HepG2 (cell line): ENCODE measurements around the gene ROS1.

ENCODE experiments used
- CREB1 ChIP-seq, 2 experiments: fragments of 450-650 bp in 1 of 2; IDR thresholded peaks; 2 replicates each; pipeline ENCODE4 v1.6.1; 2016 to 2017; ENCODE audit warnings: control low read depth in 1 of 2, mild to moderate bottlenecking in 1 of 2, missing compliant biosample characterization in 1 of 2, missing genetic modification characterization in 1 of 2
- ESRRA ChIP-seq: sonication (generic); formaldehyde crosslinking; IDR thresholded peaks from 2 replicates; pipeline ENCODE4 v1.5.1; 2020; ENCODE audit warnings: mild to moderate bottlenecking, low read depth, missing genetic modification reagents
- ZNF142 ChIP-seq: sonication (generic); formaldehyde crosslinking; IDR thresholded peaks from 2 replicates; pipeline ENCODE4 v1.4.0; 2020; ENCODE audit warnings: missing genetic modification reagents
- ZNF274 ChIP-seq: sonication (generic); formaldehyde crosslinking; IDR thresholded peaks from 2 replicates; pipeline ENCODE4 v1.5.1; 2020; ENCODE audit warnings: mild to moderate bottlenecking, missing genetic modification reagents
- ZNF431 ChIP-seq: sonication (generic); formaldehyde crosslinking; IDR thresholded peaks from 2 replicates; pipeline ENCODE4 v1.9.0; 2022; ENCODE audit warnings: missing genetic modification reagents, low read depth, mild to moderate bottlenecking, borderline replicate concordance
- TF ChIP-seq, protein P1 (sequence below): sonication (generic); formaldehyde crosslinking; IDR thresholded peaks from 2 replicates; pipeline ENCODE4 v1.4.0; 2020; ENCODE audit warnings: mild to moderate bottlenecking, missing genetic modification reagents
- TF ChIP-seq, protein P2 (sequence below): sonication (generic); formaldehyde crosslinking; IDR thresholded peaks from 2 replicates; pipeline ENCODE4 v1.5.0; 2020; ENCODE audit warnings: mild to moderate bottlenecking, missing genetic modification reagents, moderate library complexity
- TF ChIP-seq, protein P3 (sequence below): sonication (generic); formaldehyde crosslinking; IDR thresholded peaks from 2 replicates; pipeline ENCODE4 v1.8.1; 2023; ENCODE audit warnings: mild to moderate bottlenecking, missing genetic modification reagents, borderline replicate concordance

- no peak for TF ChIP-seq ZNF274 (CRISPR knock-in tag)
- TF ChIP-seq ZNF431 (CRISPR knock-in tag), result no peak
- no peak for TF ChIP-seq ZNF142
- TF ChIP-seq CREB1 (IDR thresholded peaks at IDR 0.05), result no peak
- no peak for TF ChIP-seq CREB1 (CRISPR knock-in tag; IDR thresholded peaks at IDR 0.05)
- no peak for TF ChIP-seq ESRRA (CRISPR knock-in tag)
- TF ChIP-seq, protein P1, sequence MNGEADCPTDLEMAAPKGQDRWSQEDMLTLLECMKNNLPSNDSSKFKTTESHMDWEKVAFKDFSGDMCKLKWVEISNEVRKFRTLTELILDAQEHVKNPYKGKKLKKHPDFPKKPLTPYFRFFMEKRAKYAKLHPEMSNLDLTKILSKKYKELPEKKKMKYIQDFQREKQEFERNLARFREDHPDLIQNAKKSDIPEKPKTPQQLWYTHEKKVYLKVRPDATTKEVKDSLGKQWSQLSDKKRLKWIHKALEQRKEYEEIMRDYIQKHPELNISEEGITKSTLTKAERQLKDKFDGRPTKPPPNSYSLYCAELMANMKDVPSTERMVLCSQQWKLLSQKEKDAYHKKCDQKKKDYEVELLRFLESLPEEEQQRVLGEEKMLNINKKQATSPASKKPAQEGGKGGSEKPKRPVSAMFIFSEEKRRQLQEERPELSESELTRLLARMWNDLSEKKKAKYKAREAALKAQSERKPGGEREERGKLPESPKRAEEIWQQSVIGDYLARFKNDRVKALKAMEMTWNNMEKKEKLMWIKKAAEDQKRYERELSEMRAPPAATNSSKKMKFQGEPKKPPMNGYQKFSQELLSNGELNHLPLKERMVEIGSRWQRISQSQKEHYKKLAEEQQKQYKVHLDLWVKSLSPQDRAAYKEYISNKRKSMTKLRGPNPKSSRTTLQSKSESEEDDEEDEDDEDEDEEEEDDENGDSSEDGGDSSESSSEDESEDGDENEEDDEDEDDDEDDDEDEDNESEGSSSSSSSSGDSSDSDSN (CRISPR knock-in tag), result no peak
- TF ChIP-seq, protein P2, sequence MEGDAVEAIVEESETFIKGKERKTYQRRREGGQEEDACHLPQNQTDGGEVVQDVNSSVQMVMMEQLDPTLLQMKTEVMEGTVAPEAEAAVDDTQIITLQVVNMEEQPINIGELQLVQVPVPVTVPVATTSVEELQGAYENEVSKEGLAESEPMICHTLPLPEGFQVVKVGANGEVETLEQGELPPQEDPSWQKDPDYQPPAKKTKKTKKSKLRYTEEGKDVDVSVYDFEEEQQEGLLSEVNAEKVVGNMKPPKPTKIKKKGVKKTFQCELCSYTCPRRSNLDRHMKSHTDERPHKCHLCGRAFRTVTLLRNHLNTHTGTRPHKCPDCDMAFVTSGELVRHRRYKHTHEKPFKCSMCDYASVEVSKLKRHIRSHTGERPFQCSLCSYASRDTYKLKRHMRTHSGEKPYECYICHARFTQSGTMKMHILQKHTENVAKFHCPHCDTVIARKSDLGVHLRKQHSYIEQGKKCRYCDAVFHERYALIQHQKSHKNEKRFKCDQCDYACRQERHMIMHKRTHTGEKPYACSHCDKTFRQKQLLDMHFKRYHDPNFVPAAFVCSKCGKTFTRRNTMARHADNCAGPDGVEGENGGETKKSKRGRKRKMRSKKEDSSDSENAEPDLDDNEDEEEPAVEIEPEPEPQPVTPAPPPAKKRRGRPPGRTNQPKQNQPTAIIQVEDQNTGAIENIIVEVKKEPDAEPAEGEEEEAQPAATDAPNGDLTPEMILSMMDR (CRISPR knock-in tag), result no peak
- TF ChIP-seq, protein P3, sequence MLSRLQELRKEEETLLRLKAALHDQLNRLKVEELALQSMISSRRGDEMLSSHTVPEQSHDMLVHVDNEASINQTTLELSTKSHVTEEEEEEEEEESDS (CRISPR knock-in tag), result no peak
Observed at GRCh38 chr6:117399126-117399525, 26.6 kb downstream of the ROS1 start.
